Activated naive CD8-positive, alpha-beta T cell treated with anti-CD3 and anti-CD28 coated beads for 36 hours (primary cell): ENCODE results near the gene DCX. TPM values are rescaled to one million over a fixed set of nuclear protein-coding genes. Genes with fewer than 3 reads are reported as not detected.

Source experiments
- DNase-seq: peaks from one replicate; pipeline ENCODE4 v3.0.0; 2021
- H3K27ac Mint-ChIP-seq: one replicate; pipeline ENCODE4 v1.8.0; 2022; ENCODE audit warnings: mild to moderate bottlenecking, moderate library complexity, mixed read lengths
- H3K27me3 Mint-ChIP-seq: one replicate; pipeline ENCODE4 v1.8.0; 2022; ENCODE audit warnings: mild to moderate bottlenecking, mixed read lengths
- H3K36me3 Mint-ChIP-seq: one replicate; pipeline ENCODE4 v1.8.0; 2021; ENCODE audit warnings: mild to moderate bottlenecking, mixed read lengths
- H3K4me1 Mint-ChIP-seq: one replicate; pipeline ENCODE4 v1.8.0; 2021; ENCODE audit warnings: mixed read lengths
- H3K4me3 Mint-ChIP-seq: one replicate; pipeline ENCODE4 v1.8.0; 2022; ENCODE audit warnings: mild to moderate bottlenecking, moderate library complexity, mixed read lengths
- H3K9me3 Mint-ChIP-seq: one replicate; pipeline ENCODE4 v1.8.0; 2022; ENCODE audit warnings: mixed read lengths
- total RNA-seq, 2 experiments: library from RNA; stranded (reverse); gene quantifications; one replicate each; pipeline ENCODE4 v1.2.3, GENCODE V29; 2021

Gene DCX
- total RNA-seq, 2 experiments from 2014 or later = not detected

DNA sequence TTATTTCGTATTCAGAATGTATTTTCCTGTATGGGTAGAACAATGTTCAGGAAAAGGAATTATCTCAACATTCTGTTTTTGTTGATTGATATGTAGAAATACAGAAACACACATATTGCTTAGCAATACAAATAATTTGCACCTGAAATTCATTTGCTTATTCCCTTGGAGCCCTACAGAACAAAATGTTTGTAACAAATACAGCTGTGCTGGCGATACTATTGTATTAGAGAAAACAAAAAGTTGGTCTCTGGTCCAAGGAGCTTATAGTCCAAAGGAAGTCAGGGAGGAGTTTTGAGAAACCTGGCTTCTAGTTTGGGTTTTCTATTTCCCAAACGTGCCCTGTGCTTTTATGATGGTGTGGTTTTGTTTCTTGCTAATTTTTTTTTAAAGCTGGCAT is 104.0 kb downstream of the DCX start:
- H3K4me3 Mint-ChIP-seq = no peak overlapping the region
- no peaks in the 10 kb centered on the region for H3K36me3 Mint-ChIP-seq
- no peaks in the 10 kb centered on the region for H3K4me1 Mint-ChIP-seq
- H3K27me3 Mint-ChIP-seq = no peaks in the 10 kb centered on the region
- no peak overlapping the region for H3K27ac Mint-ChIP-seq
- DNase-seq = no peak
- H3K9me3 Mint-ChIP-seq = no peaks in the 10 kb centered on the region

GRCh38 chrX:111302284-111302683 is 109.7 kb downstream of the DCX start:
- DNase-seq = no peak
- Mint-ChIP-seq H3K9me3 (no peaks in the 10 kb centered on the region), H3K27ac (no peak overlapping the region), H3K36me3 (no peaks in the 10 kb centered on the region), H3K4me1 (no peaks in the 10 kb centered on the region), H3K4me3 (no peak overlapping the region), H3K27me3 (no peaks in the 10 kb centered on the region)

DNA sequence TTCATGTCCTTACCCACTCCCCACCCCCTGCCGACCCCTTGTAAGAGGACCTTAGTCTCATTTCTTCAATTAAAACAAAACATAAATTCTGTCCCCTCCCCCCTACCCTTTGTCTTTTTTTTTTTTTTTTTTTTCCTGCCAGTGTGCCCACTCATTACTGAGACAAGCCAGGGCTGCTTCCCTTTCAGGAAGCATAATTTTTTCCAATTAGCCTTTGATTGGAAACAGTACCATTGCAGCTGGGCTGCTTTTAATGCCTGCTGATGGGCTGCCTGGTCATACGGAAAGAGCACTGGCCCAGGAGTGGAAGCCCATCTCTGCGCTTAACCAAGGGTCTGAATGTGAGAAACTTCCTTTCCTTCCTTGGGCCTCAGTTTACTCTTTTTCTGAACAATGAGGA is 123.2 kb downstream of the DCX start:
- Mint-ChIP-seq H3K4me3 (no peak overlapping the region), H3K27me3 (no peaks in the 10 kb centered on the region), H3K9me3 (no peaks in the 10 kb centered on the region), H3K36me3 (no peaks in the 10 kb centered on the region), H3K27ac (no peak overlapping the region), H3K4me1 (no peaks in the 10 kb centered on the region)
- DNase-seq = no peak

GRCh38 chrX:111284631-111285293 is 127.2 kb downstream of the DCX start:
- no peak overlapping the region for H3K4me3 Mint-ChIP-seq
- DNase-seq = no peak
- H3K9me3 Mint-ChIP-seq = no peaks in the 10 kb centered on the region
- no peaks in the 10 kb centered on the region for H3K36me3 Mint-ChIP-seq
- no peaks in the 10 kb centered on the region for H3K4me1 Mint-ChIP-seq
- H3K27me3 Mint-ChIP-seq = no peaks in the 10 kb centered on the region
- H3K27ac Mint-ChIP-seq = no peak overlapping the region

- no peak overlapping the region for H3K4me3 Mint-ChIP-seq
- no peaks in the 10 kb centered on the region for H3K36me3 Mint-ChIP-seq
- no peaks in the 10 kb centered on the region for H3K27me3 Mint-ChIP-seq
- H3K27ac Mint-ChIP-seq = no peak overlapping the region
- H3K9me3 Mint-ChIP-seq = no peaks in the 10 kb centered on the region
- H3K4me1 Mint-ChIP-seq = no peaks in the 10 kb centered on the region
- no peak for DNase-seq
Observed at GRCh38 chrX:111283446-111283845, 128.5 kb downstream of the DCX start.

GRCh38 chrX:111282991-111283390 is 129.0 kb downstream of the DCX start:
- no peaks in the 10 kb centered on the region for H3K27me3 Mint-ChIP-seq
- no peak overlapping the region for H3K4me3 Mint-ChIP-seq

DNA sequence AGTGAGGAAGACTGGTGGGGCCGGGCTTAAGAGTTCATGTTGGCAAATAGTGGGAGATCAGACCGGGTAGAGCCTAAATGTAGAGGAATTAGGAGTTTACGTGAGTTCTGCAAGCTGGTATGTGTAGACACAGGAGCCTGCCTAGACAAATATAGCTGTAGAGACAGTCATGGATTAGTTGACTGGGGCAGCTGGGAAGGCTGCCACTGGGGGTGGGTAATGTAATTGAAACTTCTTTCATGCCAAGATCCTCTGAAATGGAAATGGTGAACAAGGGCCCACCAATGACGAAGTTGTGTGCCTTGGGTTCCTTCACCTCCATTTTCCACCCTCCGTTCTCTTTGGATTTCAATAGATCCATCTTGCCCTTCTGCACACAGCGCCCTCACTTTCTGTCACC is 129.9 kb downstream of the DCX start:
- no peaks in the 10 kb centered on the region for H3K9me3 Mint-ChIP-seq
- H3K36me3 Mint-ChIP-seq = no peaks in the 10 kb centered on the region
- no peaks in the 10 kb centered on the region for H3K4me1 Mint-ChIP-seq
- DNase-seq = no peak
- H3K27me3 Mint-ChIP-seq = no peaks in the 10 kb centered on the region
- H3K27ac Mint-ChIP-seq = no peak overlapping the region
- no peak overlapping the region for H3K4me3 Mint-ChIP-seq

More at GRCh38 chrX:111282991-111283390, 129.0 kb downstream of the DCX start:
- Mint-ChIP-seq H3K4me1 (no peaks in the 10 kb centered on the region), H3K27ac (no peak overlapping the region), H3K9me3 (no peaks in the 10 kb centered on the region), H3K36me3 (no peaks in the 10 kb centered on the region)
- DNase-seq = no peak

DNA sequence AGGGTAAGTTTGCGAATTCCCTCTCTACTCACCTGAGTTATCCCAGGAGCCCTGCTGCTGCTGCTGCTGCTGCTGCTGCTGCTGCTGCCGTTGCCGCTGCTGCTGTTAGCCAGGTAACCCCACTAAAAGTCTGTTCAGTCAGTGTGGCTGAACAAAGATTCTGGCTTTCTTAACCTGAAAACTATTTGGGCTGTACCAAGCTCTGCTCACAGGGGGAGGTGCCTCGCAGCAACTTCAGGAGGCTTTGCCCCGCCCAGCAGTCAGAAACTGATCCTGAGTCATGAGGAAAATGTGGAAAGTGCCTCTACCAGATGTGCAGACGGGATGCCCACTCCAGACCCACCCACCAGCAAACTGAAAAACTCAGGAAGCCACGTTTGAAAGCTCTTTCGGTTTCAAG is 141.7 kb downstream of the DCX start, which contains the start of gene CAPN6:
CAPN6 (minus strand) TSS at position 145 of the 400 bp plus-strand sequence. CDS start 6,547 bp downstream, outside the sequence.
- no peaks in the 10 kb centered on the region for H3K4me1 Mint-ChIP-seq
- no peak within 1 kb of the TSS for H3K4me3 Mint-ChIP-seq
- no peak for DNase-seq
- no peaks in the 10 kb centered on the region for H3K9me3 Mint-ChIP-seq
- peaks cover 3% of the 10 kb centered on the region for H3K27me3 Mint-ChIP-seq
- no peak within 1 kb of the TSS for H3K27ac Mint-ChIP-seq
- no peaks in the 10 kb centered on the region for H3K36me3 Mint-ChIP-seq

- Mint-ChIP-seq H3K27me3 (peaks cover 3% of the 10 kb centered on the region), H3K4me1 (no peaks in the 10 kb centered on the region), H3K4me3 (no peak overlapping the region), H3K36me3 (no peaks in the 10 kb centered on the region), H3K9me3 (no peaks in the 10 kb centered on the region), H3K27ac (no peak overlapping the region)
- DNase-seq = no peak
Observed at GRCh38 chrX:111268506-111268905, 143.5 kb downstream of the DCX start.

DNA sequence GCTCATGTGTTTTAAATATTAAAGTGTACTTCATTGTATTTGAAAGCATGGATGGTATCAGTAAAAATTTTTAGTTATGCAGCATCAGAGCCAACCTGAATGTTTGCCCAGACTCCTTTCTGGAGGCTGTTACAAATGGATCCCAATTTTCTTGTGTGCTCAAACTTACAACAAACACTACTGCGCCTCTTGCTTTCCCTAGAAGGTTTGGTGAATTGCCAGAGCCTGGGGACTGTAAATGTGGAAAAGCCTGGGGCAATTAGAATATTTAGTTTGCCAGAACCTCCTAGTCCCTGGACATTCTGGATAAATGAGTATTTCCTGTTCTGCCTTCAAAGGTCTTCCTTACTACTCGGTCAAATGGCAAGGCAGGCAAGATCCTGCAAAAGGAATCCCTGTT is 146.5 kb downstream of the DCX start:
- no peaks in the 10 kb centered on the region for H3K9me3 Mint-ChIP-seq
- no peak overlapping the region for H3K4me3 Mint-ChIP-seq
- no peak for DNase-seq
- H3K27ac Mint-ChIP-seq = no peak overlapping the region
- H3K4me1 Mint-ChIP-seq = no peaks in the 10 kb centered on the region
- H3K27me3 Mint-ChIP-seq = peaks cover 3% of the 10 kb centered on the region
- H3K36me3 Mint-ChIP-seq = no peaks in the 10 kb centered on the region

DNA sequence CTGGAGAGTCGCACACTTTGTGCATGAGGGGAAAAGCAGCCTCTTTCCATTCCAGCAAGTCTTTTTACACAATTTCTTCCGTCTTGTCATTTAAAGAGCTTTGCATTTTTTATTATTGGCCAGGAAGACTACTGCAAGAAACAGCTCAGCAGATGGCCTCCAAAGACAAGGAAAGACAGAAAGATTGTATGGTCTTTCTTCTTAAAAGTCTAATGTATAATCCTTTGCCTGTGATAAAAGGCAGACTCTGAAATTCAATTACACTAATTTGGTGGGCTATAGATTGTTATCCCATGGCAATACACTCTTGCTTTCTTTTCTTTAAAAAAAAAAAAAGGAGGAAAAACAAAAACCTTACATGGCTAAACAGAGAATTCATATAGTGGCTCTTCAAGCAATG is 147.6 kb downstream of the DCX start:
- Mint-ChIP-seq H3K27ac (no peak overlapping the region), H3K4me3 (no peak overlapping the region), H3K27me3 (no peaks in the 10 kb centered on the region), H3K36me3 (no peaks in the 10 kb centered on the region), H3K9me3 (no peaks in the 10 kb centered on the region), H3K4me1 (no peaks in the 10 kb centered on the region)
- no peak for DNase-seq

DNA sequence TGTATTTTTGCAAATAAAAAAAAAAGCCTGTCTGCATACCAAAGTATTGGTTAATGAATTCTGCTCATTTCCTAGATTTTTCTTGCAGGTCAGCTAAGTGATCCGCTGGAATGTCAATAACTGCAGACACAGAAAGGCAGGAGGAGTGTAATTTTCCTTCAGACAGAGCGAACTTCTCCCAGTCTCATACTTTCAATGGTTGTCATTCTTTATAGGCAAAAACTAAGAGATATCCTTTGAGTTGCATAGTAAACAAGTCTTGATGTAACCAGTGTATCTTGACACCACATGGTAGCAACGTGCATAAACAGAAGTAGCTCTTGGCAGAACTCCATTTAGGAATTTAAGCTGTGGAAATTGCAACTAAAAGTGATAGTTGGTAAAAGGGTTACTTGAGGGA is 149.9 kb downstream of the DCX start:
- H3K4me3 Mint-ChIP-seq = no peak overlapping the region
- no peaks in the 10 kb centered on the region for H3K4me1 Mint-ChIP-seq
- no peaks in the 10 kb centered on the region for H3K9me3 Mint-ChIP-seq
- H3K36me3 Mint-ChIP-seq = no peaks in the 10 kb centered on the region
- DNase-seq = no peak
- H3K27me3 Mint-ChIP-seq = no peaks in the 10 kb centered on the region
- no peak overlapping the region for H3K27ac Mint-ChIP-seq

GRCh38 chrX:111260451-111260850 is 151.5 kb downstream of the DCX start:
- no peak for DNase-seq
- Mint-ChIP-seq H3K27me3 (no peaks in the 10 kb centered on the region), H3K4me3 (no peak overlapping the region), H3K4me1 (no peaks in the 10 kb centered on the region), H3K36me3 (no peaks in the 10 kb centered on the region), H3K9me3 (no peaks in the 10 kb centered on the region), H3K27ac (no peak overlapping the region)

DNA sequence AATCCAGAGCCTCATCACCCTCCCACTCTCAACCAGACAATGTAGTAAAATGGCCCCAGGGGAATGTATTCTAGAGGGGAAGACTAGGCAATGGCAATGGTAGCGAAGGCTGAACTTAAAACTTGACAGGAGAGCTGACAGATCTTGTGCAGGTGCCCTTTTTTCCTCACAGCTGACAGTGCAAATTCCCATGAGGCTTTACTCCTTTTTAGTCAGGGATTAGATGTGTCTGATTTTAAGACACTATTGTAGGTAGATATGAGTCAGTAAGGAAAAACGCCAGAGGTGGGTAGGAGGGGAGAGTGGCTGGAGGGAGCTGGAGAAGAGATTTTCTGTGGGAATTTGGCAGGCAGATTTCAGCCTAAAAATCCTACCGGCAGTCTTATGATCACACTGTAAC is 152.4 kb downstream of the DCX start:
- Mint-ChIP-seq H3K4me1 (no peaks in the 10 kb centered on the region), H3K27ac (no peak overlapping the region), H3K4me3 (no peak overlapping the region), H3K9me3 (no peaks in the 10 kb centered on the region), H3K36me3 (no peaks in the 10 kb centered on the region), H3K27me3 (no peaks in the 10 kb centered on the region)
- no peak for DNase-seq

GRCh38 chrX:111257733-111258132 is 154.3 kb downstream of the DCX start:
- H3K9me3 Mint-ChIP-seq = no peaks in the 10 kb centered on the region
- no peaks in the 10 kb centered on the region for H3K4me1 Mint-ChIP-seq
- no peak overlapping the region for H3K27ac Mint-ChIP-seq
- H3K4me3 Mint-ChIP-seq = no peak overlapping the region
- H3K36me3 Mint-ChIP-seq = no peaks in the 10 kb centered on the region
- no peak for DNase-seq
- H3K27me3 Mint-ChIP-seq = no peaks in the 10 kb centered on the region

GRCh38 chrX:111254896-111255693 is 156.9 kb downstream of the DCX start:
- H3K36me3 Mint-ChIP-seq = no peaks in the 10 kb centered on the region
- H3K27ac Mint-ChIP-seq = no peak overlapping the region
- no peak overlapping the region for H3K4me3 Mint-ChIP-seq
- no peaks in the 10 kb centered on the region for H3K9me3 Mint-ChIP-seq
- no peaks in the 10 kb centered on the region for H3K27me3 Mint-ChIP-seq
- no peaks in the 10 kb centered on the region for H3K4me1 Mint-ChIP-seq
- no peak for DNase-seq
